PC-3 (cell line): Measurements from ENCODE around the gene WDR59.

Source experiments
- EZH2 ChIP-seq: fragments of 300-600 bp; sonication (generic); IDR thresholded peaks from one replicate; pipeline ENCODE4 v1.6.1; 2017; ENCODE audit warnings: antibody characterized with exemption, mild to moderate bottlenecking, low read length; ENCODE audit not compliant: unreplicated experiment
- TF ChIP-seq, protein P1 (sequence below): fragments of 300-600 bp; sonication (generic); conservative IDR thresholded peaks from 2 replicates; pipeline ENCODE4 v1.5.1; 2017; ENCODE audit warnings: antibody characterized with exemption, low read depth, mild to moderate bottlenecking, low read length

DNA sequence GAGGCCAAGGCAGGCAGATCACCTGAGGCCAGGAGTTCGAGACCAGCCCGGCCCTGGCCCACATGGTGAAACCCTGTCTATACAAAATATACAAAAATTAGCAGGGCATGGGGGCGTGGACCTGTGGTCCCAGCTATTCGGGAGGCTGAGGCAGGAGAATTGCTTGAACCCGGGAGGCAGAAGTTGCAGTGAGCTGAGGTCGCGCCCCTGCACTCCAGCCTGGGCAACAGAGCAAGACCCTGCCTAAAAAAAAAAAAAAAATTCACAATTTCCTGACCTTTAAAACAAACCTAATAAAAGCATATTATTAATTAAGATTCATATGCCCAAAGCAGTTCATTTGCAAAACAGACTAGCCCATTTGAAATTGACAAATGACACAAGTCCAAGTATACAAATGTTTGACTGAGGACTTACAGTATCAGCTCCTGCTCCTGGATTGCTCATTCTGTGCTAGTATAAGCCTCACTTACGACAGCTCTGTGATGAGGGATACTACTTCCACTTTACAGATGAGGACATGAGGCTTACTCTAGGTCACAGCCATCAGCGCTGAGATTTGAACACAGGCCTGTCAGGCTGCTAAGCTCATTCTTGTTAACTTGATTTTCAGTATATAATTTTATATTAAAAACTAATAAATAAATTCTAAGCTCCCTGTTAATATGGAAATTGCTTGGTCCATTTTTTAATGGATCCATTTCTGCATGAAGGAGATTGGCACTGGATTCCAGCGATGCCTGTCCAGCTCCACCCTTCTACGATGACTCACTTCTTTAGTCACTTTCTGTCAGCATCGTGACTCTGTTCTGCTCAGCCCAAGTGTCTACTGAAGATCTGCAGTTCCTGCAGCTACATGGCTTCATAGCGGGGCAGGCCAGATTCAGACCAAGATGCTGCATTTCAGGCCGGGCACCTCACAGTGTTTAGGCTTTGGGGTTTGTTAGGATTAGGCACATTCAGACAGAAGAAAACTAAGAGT, 88.2 kb downstream of the WDR59 start:
- TF ChIP-seq, protein P1, sequence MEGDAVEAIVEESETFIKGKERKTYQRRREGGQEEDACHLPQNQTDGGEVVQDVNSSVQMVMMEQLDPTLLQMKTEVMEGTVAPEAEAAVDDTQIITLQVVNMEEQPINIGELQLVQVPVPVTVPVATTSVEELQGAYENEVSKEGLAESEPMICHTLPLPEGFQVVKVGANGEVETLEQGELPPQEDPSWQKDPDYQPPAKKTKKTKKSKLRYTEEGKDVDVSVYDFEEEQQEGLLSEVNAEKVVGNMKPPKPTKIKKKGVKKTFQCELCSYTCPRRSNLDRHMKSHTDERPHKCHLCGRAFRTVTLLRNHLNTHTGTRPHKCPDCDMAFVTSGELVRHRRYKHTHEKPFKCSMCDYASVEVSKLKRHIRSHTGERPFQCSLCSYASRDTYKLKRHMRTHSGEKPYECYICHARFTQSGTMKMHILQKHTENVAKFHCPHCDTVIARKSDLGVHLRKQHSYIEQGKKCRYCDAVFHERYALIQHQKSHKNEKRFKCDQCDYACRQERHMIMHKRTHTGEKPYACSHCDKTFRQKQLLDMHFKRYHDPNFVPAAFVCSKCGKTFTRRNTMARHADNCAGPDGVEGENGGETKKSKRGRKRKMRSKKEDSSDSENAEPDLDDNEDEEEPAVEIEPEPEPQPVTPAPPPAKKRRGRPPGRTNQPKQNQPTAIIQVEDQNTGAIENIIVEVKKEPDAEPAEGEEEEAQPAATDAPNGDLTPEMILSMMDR: no peak
- TF ChIP-seq EZH2: no peak
